ENCODE data around the gene NFYA.

Gene NFYA

GRCh38 chr6:41047306-41047705 is 25.5 kb upstream of the NFYA start:
- no peak for DNase-seq

GRCh38 chr6:41047745-41048732 is 24.7 kb upstream of the NFYA start:
- DNase-seq: no peak

- DNase-seq: peak; percentile 34
Measured at GRCh38 chr6:41049521-41049920, 23.3 kb upstream of the NFYA start.

GRCh38 chr6:41049955-41050354 is 22.8 kb upstream of the NFYA start:
- no peak for DNase-seq

- no peak for DNase-seq
Measured at GRCh38 chr6:41050536-41050935, 22.2 kb upstream of the NFYA start.

GRCh38 chr6:41051873-41052272 is 20.9 kb upstream of the NFYA start:
- DNase-seq: no peak

GRCh38 chr6:41053041-41053440 is 19.7 kb upstream of the NFYA start, which contains the start of gene APOBEC2:
APOBEC2 (plus strand) TSS chr6:41053202; CDS start chr6:41053348, 146 bp downstream.
- DNase-seq: no peak

GRCh38 chr6:41054511-41054910 is 18.3 kb upstream of the NFYA start:
- no peak for DNase-seq

- DNase-seq: no peak
Measured at GRCh38 chr6:41055149-41055548, 17.6 kb upstream of the NFYA start.

GRCh38 chr6:41056768-41057490 is 15.8 kb upstream of the NFYA start:
- DNase-seq: no peak

- no peak for DNase-seq
Measured at GRCh38 chr6:41058783-41059181, 14.0 kb upstream of the NFYA start.

- peak; percentile 58 for DNase-seq
Measured at GRCh38 chr6:41059556-41059955, 13.2 kb upstream of the NFYA start.

- no peak for DNase-seq
Measured at GRCh38 chr6:41061196-41061726, 11.5 kb upstream of the NFYA start.

GRCh38 chr6:41062056-41062455 is 10.7 kb upstream of the NFYA start:
- DNase-seq: no peak

GRCh38 chr6:41063884-41064285 is 8.9 kb upstream of the NFYA start:
- DNase-seq: no peak

GRCh38 chr6:41064841-41065240 is 7.9 kb upstream of the NFYA start:
- DNase-seq: no peak

GRCh38 chr6:41065550-41066026 is 7.2 kb upstream of the NFYA start:
- no peak for DNase-seq

- peak; percentile 22 for DNase-seq
Measured at GRCh38 chr6:41066867-41067304, 5.9 kb upstream of the NFYA start.

GRCh38 chr6:41071501-41071922 is 1.3 kb upstream of the NFYA start:
- DNase-seq: no peak

GRCh38 chr6:41071923-41072835 is 595 bp upstream of the NFYA start, which contains the start of gene OARD1:
OARD1 (minus strand) TSS chr6:41072356; CDS start chr6:41071634, 722 bp downstream.
- DNase-seq: peak; percentile 99

- DNase-seq: peak; percentile 73
Measured at GRCh38 chr6:41073203-41073967, 611 bp downstream of the NFYA start.
